Dendritic cell treated with granulocyte-macrophage colony-stimulating factor and Interleukin-4, amounts not matched to agents 40 ng/mL and 50 ng/mL, for 4 days (primary cell): ENCODE data around the gene KRT38.
"Not testable (repeated sequence)": the region's sequence is repeated elsewhere in the genome, so short reads cannot be mapped to it uniquely, and the experiment has no call there.

ENCODE experiments used
- H3K27ac Mint-ChIP-seq: one replicate; pipeline ENCODE4 v1.8.0; 2022; ENCODE audit warnings: mild to moderate bottlenecking, mixed read lengths
- H3K27me3 Mint-ChIP-seq: one replicate; pipeline ENCODE4 v1.8.0; 2022; ENCODE audit warnings: mild to moderate bottlenecking, mixed read lengths
- H3K36me3 Mint-ChIP-seq: one replicate; pipeline ENCODE4 v1.8.0; 2022; ENCODE audit warnings: low read depth, mixed read lengths
- H3K4me1 Mint-ChIP-seq: one replicate; pipeline ENCODE4 v1.8.0; 2022; ENCODE audit warnings: low read depth, mixed read lengths
- H3K4me3 Mint-ChIP-seq: one replicate; pipeline ENCODE4 v1.8.0; 2022; ENCODE audit warnings: mild to moderate bottlenecking, moderate library complexity, mixed read lengths
- H3K9me3 Mint-ChIP-seq: one replicate; pipeline ENCODE4 v1.8.0; 2022; ENCODE audit warnings: mixed read lengths
- intact Hi-C: fragments of 100-400 bp; cut with micrococcal nuclease; formaldehyde crosslinking; loops from one replicate; pipeline ENCODE4 v1.15.0; 2022

The KRT38 gene

DNA sequence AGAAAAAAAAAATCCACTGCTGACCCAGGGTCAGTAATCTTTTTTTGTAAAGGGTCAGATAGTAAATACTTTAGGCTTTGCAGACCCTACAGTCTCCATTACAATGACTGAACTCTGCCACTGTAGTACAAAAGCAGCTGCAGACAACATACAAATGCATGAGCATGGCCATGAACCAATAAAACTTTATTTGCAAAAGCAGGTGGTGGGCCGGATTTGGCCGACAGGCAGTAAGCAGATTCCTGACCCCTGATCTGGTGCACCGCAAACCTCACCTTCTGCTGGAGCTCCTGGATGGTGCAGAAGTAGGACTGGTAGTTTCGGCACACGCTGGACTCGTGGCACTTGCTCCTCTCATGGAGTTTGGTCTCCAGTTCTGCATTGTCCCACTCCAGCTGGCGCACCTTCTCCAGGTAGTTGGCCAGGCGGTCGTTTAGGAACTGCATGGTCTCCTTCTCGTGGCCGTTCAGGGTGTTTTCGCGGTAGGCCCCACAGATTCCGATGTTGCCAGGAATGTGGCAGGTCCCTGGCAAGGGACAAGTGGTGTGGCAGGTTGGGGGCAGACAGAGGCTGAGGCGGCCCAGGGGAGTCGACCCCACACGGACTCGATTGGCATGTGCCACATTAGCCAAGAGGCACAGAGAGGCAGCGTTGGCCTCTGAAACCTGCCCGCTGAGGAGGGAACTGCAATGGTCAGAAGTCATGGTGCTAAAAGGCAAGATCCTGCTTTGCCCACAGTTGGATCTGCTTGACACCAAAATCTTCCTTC, 29.5 kb downstream of the KRT38 start:
- Mint-ChIP-seq H3K4me1 (no peaks in the 10 kb centered on the region), H3K4me3 (no peak overlapping the region), H3K27me3 (peaks cover 9% of the 10 kb centered on the region), H3K9me3 (no peaks in the 10 kb centered on the region), H3K27ac (no peak overlapping the region), H3K36me3 (no peaks in the 10 kb centered on the region)
- intact Hi-C loops = no loop called here

DNA sequence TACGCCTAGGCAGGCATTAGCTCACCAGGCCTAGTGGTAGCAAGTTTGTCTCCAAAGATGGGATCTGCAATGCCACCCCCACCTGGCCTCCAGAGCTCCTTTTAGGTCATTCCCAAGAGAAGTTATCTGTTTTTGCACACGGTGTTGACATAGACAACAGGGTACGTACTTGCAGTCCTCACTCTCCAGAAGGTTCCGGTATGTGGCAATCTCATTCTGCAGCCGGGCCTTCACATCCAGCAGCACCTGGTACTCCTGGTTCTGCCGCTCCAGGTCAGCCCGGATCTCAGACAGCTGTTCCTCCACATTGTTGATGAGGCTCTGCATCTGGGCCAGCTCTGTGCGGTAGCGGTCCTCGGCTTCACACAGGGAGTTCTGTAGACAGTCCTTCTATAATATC, 33.6 kb downstream of the KRT38 start:
- intact Hi-C loops = no loop called here

DNA sequence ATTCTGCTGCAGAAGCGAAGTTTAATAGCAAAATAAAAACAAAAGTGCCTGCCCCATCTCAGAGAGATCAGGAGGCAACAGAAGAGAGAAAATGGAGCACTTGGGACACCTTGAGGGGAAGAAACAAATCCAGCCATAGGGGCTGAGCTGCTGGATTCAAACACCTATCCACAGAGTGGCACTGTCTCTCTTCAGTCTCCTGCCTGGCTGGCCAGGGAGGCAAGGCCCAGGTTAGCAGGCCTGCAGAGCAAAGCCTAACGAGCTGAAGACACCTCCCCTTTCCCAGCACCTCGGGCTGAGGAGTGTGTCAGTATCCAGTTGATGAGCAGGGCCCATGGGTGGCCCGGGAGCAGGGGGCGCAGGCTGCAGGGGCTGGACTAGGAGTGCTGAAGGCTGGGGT, 34.6 kb downstream of the KRT38 start:
- no peaks in the 10 kb centered on the region for H3K36me3 Mint-ChIP-seq
- H3K9me3 Mint-ChIP-seq = no peaks in the 10 kb centered on the region
- intact Hi-C loops = no loop called here
- peaks cover 2% of the 10 kb centered on the region for H3K27me3 Mint-ChIP-seq
- no peak overlapping the region for H3K4me3 Mint-ChIP-seq
- H3K27ac Mint-ChIP-seq = no peak overlapping the region
- H3K4me1 Mint-ChIP-seq = peaks cover 12% of the 10 kb centered on the region

More for the DNA sequence above, 33.6 kb downstream of the KRT38 start:
- no peaks in the 10 kb centered on the region for H3K36me3 Mint-ChIP-seq
- no peak overlapping the region for H3K27ac Mint-ChIP-seq
- no peaks in the 10 kb centered on the region for H3K9me3 Mint-ChIP-seq
- no peak overlapping the region for H3K4me3 Mint-ChIP-seq
- peaks cover 4% of the 10 kb centered on the region for H3K27me3 Mint-ChIP-seq
- H3K4me1 Mint-ChIP-seq = peaks cover 12% of the 10 kb centered on the region

DNA sequence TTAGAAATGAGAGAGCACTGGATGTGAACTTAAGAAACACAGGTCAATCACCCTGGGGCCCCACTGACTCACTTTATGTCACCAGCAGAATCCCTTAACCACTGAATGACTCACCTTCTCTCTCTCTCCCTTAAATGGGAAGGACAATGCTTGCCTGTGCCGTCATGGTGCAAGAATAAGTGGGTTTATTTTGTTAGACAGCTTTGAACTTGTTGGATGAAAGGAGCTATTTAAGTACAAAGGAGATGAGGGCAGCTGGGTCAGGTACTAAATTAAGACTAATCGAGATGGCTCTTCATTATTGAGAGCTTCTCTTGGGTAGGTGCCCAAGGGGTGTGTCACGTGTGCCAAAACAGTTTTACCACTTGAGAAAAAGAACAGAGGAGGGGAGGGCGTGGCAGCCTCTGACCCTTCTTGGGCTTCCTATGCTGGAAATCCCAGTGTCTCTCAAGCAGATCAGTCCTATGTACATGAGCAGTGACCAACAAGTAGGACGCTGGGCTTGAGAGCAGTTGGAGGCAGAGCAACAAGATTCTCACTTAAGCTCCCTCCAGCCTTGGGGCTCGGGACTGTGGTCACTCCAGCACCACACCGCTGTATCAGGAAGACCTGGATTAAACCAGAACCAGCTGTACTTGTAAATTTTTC, 36.6 kb downstream of the KRT38 start:
- Mint-ChIP-seq H3K36me3 (no peaks in the 10 kb centered on the region), H3K4me3 (no peak overlapping the region), H3K4me1 (peaks cover 12% of the 10 kb centered on the region), H3K27ac (no peak overlapping the region), H3K27me3 (peaks cover 6% of the 10 kb centered on the region), H3K9me3 (no peaks in the 10 kb centered on the region)
- intact Hi-C loops = no loop called here

DNA sequence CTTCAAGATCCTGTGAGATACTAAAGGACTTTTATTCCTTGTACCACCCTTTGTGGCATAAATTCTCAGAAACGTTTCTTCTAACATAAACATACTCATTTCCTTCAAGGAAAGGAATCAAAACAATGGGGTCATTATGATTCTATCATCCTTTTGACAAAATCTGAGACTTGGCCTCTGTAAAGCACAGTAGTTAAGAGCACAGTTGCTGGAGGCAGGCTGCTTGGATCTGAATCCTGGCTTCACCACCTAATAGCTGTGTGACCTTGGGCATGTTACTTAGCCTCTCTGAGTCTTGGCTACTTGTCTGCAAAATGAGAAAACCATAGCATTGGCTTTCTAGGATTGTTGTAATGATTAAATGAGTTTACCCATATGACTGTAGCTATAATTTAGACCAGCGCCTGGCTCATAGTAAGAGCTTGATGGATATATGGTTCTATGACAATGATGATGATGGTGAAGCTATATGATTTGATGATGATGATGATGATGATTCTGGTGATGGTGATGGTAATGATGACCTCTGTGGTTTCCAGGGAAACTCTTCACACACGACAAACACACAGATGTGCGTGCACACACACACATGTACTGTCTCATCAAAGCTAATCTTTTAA, 37.3 kb downstream of the KRT38 start:
- H3K27ac Mint-ChIP-seq = no peak overlapping the region
- H3K27me3 Mint-ChIP-seq = peaks cover 7% of the 10 kb centered on the region
- no peak overlapping the region for H3K4me3 Mint-ChIP-seq
- H3K36me3 Mint-ChIP-seq = no peaks in the 10 kb centered on the region
- intact Hi-C loops = no loop called here
- H3K4me1 Mint-ChIP-seq = peaks cover 12% of the 10 kb centered on the region
- no peaks in the 10 kb centered on the region for H3K9me3 Mint-ChIP-seq

DNA sequence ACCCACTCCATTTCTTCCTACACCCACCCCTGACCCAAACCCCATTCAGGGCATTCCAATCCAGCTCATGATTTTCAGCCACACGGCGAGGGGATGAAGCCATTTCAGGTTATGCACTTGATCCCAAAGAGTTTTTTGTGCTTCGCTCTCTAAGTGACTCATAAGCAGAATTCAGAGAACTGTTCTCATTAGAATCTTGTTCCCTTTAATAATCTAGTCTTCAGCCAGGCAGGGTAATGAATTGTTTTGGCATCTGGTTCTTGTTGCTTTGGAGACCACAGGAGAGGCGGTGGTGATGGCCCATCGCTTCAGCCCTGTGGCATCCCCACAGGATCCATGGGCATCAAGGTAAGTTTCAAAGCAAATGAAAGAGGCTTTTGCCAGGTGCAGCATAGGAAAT, 38.6 kb downstream of the KRT38 start:
- H3K4me3 Mint-ChIP-seq = no peak overlapping the region
- H3K36me3 Mint-ChIP-seq = no peaks in the 10 kb centered on the region
- peaks cover 12% of the 10 kb centered on the region for H3K4me1 Mint-ChIP-seq
- H3K27me3 Mint-ChIP-seq = peaks cover 7% of the 10 kb centered on the region
- H3K9me3 Mint-ChIP-seq = no peaks in the 10 kb centered on the region
- intact Hi-C loops = no loop called here
- H3K27ac Mint-ChIP-seq = no peak overlapping the region

DNA sequence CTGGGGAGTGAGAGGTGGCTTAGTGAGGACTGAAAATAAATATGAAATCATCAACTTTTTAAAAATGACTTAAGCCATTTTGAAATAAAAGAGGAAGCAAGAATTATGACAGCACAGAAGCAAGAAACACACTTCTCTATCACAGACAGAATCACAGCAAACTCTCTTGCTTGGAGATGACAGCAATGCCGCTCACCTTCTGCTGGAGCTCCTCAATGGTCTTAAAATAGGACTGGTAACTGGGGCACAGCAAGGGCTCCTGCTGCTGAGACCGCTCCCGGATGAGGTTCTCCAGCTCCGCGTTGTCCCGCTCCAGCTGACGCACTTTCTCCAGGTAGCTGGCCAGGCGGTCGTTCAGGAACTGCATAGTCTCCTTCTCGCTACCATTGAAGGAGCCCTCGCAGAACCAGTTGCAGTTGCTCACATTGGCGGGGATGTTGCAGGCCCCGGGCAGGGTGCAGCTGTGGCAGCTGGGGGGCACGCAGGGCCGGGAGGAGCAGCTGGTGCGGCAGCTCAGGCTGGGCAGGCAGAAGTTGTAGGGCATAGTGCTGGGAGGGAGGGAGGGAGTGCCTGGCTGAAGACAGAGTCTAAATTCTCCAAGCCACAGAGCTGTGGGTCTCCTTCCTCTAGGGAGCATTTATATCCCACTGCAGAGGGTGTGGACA, 43.7 kb downstream of the KRT38 start, which contains the start of gene KRT31:
TSS of gene KRT31 (minus strand) at position 613 of the 665 bp plus-strand sequence. CDS start at position 544, 69 bp downstream.
- Mint-ChIP-seq H3K36me3 (no peaks in the 10 kb centered on the region), H3K4me3 (no peak within 1 kb of the TSS), H3K27me3 (peaks cover 12% of the 10 kb centered on the region), H3K9me3 (no peaks in the 10 kb centered on the region), H3K27ac (no peak within 1 kb of the TSS), H3K4me1 (no peaks in the 10 kb centered on the region)
- intact Hi-C loops = no loop called here

DNA sequence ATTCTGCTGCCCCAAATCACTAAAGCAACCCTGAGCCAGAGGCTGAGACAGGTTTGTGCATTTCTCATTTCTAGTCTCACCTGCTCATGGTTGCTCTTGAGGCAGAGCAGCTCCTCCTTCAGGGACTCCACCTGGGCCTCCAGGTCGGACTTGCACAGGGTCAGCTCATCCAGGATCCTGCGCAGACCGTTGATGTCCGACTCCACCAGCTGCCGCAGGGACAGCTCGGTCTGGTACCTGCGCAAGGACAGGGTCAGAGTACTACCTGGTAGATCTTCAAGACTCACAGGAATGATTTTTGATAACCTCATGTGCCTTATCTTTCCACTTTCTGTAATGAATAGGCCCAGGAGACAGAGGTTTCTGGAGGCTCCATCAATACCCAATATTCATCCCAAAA, 44.4 kb downstream of the KRT38 start:
- H3K27me3 Mint-ChIP-seq = peaks cover 12% of the 10 kb centered on the region
- no peaks in the 10 kb centered on the region for H3K36me3 Mint-ChIP-seq
- no peak overlapping the region for H3K27ac Mint-ChIP-seq
- no peak overlapping the region for H3K4me3 Mint-ChIP-seq
- H3K4me1 Mint-ChIP-seq = no peaks in the 10 kb centered on the region
- intact Hi-C loops = no loop called here
- no peaks in the 10 kb centered on the region for H3K9me3 Mint-ChIP-seq

DNA sequence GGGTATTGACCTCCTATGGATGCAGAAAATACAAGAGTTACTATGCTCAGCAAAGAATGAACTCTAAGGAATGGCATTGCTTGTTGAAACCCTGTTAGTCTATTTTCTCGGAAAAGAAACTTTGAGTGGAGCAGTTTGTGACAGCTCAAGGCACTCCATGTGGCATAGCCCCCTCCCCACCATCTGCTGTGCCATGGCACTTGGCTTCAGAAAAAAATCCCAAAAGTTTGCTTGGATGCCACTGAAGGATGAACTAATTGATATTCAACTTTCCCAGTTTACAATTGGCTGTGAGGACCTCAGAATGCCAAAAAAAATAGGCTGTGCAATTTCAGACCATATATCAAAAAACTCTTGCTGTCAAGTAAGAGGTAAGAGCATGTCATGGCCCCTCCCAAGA, 45.2 kb downstream of the KRT38 start:
- peaks cover 12% of the 10 kb centered on the region for H3K27me3 Mint-ChIP-seq

DNA sequence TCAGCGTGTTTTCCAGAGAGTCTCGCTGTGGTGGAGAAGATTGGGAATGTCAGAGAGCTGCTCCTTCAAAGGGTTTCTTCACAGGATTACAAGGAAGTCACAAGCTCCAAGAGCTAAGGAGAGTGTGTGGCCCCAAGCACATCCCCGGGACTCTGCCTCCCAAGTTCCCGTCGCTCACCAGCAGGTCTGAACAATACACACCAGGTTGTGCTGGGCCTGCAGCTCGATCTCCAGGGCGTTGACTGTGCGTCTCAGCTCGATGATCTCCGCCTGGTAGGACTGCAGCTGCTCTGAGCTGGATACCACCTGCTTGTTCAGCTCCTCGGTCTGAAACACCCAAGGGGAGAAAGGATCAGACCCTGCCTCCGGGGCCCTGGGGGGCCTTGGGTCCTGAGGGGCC, 45.7 kb downstream of the KRT38 start:
- H3K4me3 Mint-ChIP-seq, H3K9me3 Mint-ChIP-seq, H3K27ac Mint-ChIP-seq, H3K4me1 Mint-ChIP-seq, H3K36me3 Mint-ChIP-seq, intact Hi-C loops: not testable (repeated sequence)
- peaks cover 13% of the 10 kb centered on the region for H3K27me3 Mint-ChIP-seq

More for the DNA sequence above, 45.2 kb downstream of the KRT38 start:
- Mint-ChIP-seq H3K9me3 (no peaks in the 10 kb centered on the region), H3K4me3 (no peak overlapping the region), H3K36me3 (no peaks in the 10 kb centered on the region), H3K27ac (no peak overlapping the region), H3K4me1 (no peaks in the 10 kb centered on the region)
- intact Hi-C loops = no loop called here

DNA sequence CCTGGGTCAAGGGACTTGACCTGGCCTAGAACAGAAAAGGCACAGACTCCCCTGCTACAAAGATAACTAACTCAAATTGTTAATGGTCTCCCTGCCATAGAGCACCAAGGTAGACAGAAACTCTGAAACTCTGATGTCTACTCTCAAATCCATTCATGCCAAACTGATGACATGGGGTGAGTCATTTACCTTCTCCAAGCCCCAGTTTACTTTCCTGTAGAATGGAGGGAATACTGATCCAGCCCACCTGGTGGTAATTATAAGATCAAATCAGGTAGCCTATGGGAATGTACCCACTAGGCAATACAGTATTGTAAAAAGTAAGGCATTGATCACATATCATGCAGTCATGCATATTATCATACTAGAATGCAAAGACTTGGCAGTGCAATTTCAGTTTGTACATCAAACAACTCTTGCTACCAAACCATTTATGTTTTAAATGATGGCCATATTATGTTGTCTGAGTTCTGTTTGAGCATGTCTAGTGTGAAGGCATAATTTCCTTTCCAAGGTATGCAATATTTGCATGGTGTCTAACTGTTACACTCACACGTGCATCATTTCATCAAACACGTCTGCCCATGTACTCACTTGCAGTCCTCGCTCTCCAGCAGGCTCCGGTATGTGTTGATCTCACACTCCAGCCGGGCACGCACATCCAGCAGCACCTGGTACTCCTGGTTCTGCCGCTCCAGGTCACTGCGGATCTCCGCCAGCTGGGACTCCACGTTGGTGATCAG, 46.4 kb downstream of the KRT38 start:
- Mint-ChIP-seq H3K36me3 (no peaks in the 10 kb centered on the region), H3K4me3 (no peak overlapping the region), H3K27ac (no peak overlapping the region), H3K4me1 (no peaks in the 10 kb centered on the region), H3K27me3 (peaks cover 15% of the 10 kb centered on the region), H3K9me3 (no peaks in the 10 kb centered on the region)
- intact Hi-C loops = no loop called here

DNA sequence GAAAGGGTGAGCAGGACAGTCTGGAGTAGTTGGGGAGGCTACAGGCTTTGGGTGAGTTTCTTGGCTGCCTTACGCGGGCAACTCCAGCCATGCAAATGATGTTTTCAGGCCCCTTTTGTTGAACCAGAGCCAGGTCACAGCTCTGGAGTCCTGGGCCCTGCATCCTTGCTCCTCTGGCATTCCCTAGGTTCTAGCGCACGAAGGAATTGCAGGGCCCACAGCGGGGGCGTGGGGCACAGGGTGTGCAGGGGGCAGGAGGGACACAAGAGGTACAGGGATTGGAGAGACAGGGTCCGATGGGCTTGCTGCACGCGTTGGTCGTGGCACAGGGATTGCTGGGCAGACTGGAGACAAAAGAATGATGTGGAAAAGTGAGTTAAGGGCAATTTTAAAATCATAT, 47.0 kb downstream of the KRT38 start:
- Mint-ChIP-seq H3K27me3 (peaks cover 15% of the 10 kb centered on the region), H3K4me1 (no peaks in the 10 kb centered on the region), H3K9me3 (no peaks in the 10 kb centered on the region), H3K36me3 (no peaks in the 10 kb centered on the region), H3K4me3 (no peak overlapping the region), H3K27ac (no peak overlapping the region)
- intact Hi-C loops = no loop called here

DNA sequence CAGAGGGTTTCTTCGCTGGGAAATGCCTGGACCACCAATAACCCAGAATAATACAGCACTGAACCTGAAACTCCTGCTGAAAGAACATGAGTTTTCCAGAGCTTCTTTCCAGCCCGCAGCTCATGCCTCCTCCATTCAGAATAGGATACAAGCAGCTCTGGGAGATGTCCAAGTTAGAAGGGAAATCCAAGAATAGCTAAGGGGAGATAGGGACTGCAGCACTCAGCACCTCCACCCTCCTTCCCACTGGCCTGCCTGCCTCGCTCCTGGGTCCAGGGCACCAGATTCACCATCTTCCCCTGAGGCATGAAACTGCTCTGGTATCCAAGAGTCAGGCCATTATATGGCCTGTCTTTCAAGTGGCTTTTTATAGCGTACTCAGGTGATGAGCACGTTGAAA, 47.5 kb downstream of the KRT38 start:
- peaks cover 15% of the 10 kb centered on the region for H3K27me3 Mint-ChIP-seq
- H3K9me3 Mint-ChIP-seq = no peaks in the 10 kb centered on the region
- H3K36me3 Mint-ChIP-seq = no peaks in the 10 kb centered on the region
- intact Hi-C loops = no loop called here
- no peak overlapping the region for H3K27ac Mint-ChIP-seq
- H3K4me3 Mint-ChIP-seq = no peak overlapping the region
- no peaks in the 10 kb centered on the region for H3K4me1 Mint-ChIP-seq
